NCI-H128 (cell line): ENCODE results near the gene PTPRZ1.

Experiments
- DNase-seq: peaks from one replicate; lab custom pipeline; 2025; ENCODE audit not compliant: unreplicated experiment; lab: John Stamatoyannopoulos, UW

PTPRZ1 gene

DNA sequence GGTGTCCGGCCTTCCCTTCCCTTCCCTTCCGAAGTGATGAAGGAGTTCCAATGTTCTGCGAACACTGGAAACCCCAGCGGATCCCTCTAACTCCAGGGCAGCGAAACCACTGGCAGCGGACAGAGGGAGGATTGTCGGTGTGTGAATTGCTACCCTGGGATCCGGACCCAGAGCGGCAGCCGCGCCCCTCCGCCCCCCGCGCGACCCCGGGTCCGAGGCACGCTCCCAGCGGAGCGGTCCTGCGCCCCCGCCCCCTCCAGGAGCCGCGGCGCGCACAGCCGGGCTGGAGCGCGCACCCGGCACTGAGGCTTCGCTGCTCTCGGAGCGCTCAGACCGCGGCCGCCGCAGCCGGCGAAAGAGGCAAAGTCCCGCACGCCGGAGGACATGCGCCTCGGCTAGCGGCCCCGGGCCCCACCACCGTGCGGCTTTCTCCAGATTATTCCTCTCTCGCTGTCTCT lies at the start of gene PTPRZ1:
TSS of gene PTPRZ1 (plus strand) at position 331 of the 458 bp plus-strand sequence. CDS start 339 bp downstream, outside the sequence.
- no peak for DNase-seq

DNA sequence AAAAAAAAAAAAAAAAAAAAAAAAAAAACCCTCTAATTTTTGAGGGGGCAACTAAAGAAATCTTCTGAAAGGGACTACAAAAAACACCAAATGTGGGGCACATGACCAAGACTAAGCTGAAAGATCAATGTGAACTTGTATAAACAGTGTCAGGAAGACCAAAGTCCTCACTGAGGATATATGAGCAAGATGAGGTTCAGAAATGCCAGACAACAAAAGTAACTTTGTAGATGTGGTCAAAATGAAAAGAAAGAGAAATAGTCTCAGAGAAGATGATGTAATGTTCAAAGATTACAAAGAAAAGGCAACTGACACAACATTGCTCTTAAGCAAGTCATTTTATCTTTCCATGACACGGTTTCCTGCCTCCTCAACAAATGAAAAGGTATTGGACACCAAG lies 48.7 kb upstream of the PTPRZ1 start:
- no peak for DNase-seq

DNA sequence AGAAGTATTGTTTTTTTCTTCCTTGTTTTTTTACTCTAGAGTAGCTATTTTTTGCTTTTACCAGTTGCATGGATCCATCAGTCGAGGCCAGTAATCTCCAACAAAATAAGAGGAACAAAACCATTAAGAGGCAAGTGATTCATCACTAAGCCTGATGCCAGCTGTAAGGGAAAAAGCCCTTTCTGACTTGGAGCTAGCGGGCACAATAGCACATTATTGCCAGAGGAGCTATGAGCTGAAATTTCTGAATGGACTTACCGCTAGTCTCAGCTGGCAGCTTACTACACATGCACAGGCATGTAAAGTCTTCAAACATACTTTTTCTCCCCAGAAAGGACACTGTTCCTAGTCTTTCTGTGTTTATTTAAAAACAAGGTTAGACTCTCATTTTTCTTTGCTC lies 41.6 kb upstream of the PTPRZ1 start:
- no peak for DNase-seq

GRCh38 chr7:121831801-121832200 lies 41.2 kb upstream of the PTPRZ1 start:
- no peak for DNase-seq

DNA sequence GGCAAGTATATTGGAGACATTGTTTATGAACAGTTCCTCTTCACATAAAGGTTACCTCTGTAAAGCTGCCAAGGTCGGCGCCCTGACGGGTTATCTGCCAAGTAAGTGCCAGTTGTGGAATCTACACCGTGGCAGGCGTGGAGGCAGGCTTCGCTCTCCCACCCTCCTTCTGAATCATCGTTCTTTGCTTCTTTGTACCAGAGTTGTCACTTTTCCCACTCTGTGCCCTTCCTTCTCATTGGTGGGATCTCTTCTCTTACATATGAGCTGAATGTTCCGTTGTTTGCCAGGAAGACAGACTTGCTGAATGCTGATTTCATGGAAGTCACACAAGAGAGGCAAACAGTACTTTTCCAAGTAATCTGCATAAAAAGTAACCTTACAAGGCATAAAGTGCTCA lies 40.6 kb upstream of the PTPRZ1 start:
- no peak for DNase-seq

GRCh38 chr7:121833991-121834390 lies 39.0 kb upstream of the PTPRZ1 start:
- no peak for DNase-seq

DNA sequence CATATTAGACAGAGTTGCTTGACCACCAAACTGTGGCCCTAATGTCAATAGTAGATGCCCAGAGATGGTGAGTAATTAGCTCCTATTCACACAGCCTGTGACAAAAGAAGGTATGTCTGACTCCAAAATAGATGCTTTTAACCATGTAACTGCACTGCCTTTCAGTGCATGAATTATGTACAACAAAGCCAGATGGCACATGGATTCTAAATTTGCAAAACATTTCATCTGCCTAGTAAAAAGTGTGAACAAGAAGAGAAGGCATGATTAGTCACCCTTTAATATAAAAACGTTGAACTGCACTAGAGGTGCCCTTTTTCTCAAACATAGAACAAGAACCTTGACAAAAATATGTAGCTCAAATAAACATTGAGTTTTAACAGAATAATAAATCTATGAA lies 35.5 kb upstream of the PTPRZ1 start:
- no peak for DNase-seq

DNA sequence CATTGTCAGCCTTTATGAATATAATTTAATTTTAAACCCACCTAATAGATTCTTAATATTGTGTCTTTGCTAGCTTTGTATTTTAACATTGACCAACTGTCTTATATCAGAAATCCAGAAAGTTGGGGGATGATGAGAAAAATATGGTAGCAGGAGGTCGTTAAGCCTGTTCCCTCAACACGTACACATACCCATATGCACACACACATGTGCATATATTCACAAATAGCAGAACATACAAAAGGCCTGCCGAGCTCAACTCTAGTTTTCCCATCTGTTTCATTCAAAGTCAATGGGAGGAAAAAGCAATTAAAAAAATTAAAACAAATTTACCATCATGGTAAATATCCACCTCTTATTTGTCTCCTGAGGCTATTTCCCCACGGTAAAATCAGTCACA lies 25.9 kb upstream of the PTPRZ1 start:
- DNase-seq = no peak

- DNase-seq = no peak
Measured at GRCh38 chr7:121853307-121853706, 19.7 kb upstream of the PTPRZ1 start.

GRCh38 chr7:121860953-121861352 lies 12.0 kb upstream of the PTPRZ1 start:
- DNase-seq = no peak

GRCh38 chr7:121862591-121862990 lies 10.4 kb upstream of the PTPRZ1 start:
- DNase-seq = no peak

GRCh38 chr7:121871188-121871587 lies 1.8 kb upstream of the PTPRZ1 start:
- DNase-seq = no peak

GRCh38 chr7:121873289-121874194 lies 581 bp downstream of the PTPRZ1 start:
- DNase-seq = no peak

DNA sequence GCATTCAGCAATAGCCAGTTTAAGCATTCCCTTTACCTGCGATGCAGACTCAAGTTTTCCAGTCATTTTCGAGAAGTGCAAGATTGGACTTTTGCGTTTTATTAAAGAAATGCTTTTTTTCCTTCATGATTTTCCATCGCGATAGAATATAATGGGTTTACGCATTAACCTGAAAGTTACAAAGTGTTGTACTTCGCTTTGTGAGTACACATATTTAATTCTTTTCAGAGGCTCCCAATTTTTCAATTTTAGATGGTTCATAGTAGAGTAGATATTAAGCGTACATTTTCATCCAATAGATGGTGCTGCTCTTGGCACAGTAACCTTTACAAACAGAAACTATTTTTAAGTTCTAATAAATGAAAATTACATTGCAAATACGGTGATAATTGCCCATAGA lies 1.3 kb downstream of the PTPRZ1 start:
- DNase-seq = no peak

DNA sequence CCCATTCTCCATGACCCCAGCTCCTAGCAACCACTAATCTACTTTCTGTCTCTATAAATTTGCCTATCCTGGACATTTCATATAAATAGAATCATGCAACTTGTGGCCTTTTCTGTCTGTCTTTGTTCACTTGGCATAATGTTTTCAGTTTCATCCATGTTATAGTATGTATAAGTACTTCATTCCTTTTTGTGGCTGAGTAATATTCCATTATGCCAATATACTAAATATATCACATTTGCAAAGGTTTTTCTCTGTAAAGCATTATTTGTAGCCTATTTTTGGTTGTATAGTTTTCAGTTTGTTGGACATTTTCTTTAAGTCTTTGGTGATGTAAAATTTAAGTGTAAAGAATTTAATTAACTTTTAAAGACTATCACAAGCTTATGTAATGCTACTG lies 2.2 kb downstream of the PTPRZ1 start:
- DNase-seq = no peak

GRCh38 chr7:121876656-121877500 lies 3.9 kb downstream of the PTPRZ1 start:
- DNase-seq = no peak

DNA sequence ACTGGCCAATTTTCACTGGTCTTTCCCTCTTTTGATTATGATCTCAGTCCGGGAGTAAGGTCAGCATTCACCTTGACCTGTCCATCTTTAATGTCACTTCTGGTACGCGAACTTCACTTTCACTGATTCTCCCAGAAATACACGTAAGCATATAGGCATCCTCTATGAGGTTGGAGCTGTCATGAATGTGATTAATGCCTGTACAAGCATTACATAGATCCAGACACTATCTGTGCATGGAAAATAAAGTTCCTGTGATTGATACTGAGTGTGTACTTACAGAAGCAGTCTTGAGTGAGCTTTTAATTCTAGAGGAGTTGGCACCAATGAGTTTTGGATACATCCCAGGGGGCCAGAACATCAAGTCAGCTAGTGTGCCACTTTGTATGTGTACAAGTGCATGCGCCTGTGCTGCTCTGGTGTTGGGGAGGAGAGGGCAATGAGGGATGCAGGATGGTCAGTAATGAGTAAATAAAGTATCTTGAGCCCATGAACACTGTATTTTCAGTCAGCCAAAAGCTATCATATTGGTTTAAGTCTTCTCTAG lies 6.0 kb downstream of the PTPRZ1 start:
- no peak for DNase-seq

DNA sequence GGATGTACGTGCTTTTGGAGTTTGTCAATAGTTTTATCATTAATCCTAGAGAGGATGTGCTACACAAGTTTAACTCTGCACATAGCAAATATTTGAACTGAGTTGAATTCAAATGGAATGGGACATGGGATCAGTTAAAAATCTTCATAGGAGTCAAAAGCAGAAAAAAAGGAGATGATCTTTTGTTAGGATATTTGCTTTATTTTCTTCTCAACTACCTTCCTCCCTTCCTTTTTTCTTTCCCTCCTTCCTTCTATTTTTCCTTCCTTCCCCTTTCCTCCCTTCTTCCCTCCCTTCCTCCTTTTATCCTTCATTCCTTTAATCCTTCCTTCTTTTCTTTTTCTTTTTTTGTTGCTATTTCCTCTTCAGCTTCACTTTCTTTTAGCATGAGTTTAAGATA lies 6.6 kb downstream of the PTPRZ1 start:
- DNase-seq = no peak

GRCh38 chr7:121882731-121883130 lies 9.8 kb downstream of the PTPRZ1 start:
- DNase-seq = no peak

GRCh38 chr7:121885166-121885920 lies 12.4 kb downstream of the PTPRZ1 start:
- DNase-seq = no peak

- DNase-seq = no peak
Measured at GRCh38 chr7:121887634-121888033, 14.7 kb downstream of the PTPRZ1 start.
